ENCODE data around the gene UCKL1.

Gene UCKL1

DNA sequence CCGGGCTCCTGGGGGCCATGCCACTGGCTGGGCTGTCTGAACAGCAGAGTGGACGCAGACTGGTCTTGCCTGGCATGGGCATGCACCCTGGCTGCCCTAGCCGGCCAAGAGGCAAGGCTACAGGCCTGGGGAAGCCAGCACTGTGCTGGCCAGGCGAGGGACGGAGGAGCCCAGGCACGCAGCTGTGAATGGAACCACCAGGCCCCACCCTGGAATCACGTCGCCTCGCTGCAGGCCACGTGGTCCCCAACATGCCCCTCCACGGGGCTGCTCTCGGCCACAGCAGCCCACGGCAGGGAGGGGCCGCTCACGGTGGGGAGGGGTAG is 4.0 kb downstream of the UCKL1 start:
- DNase-seq (ENCODE audit: low read depth, low spot score), result no peak
- in situ Hi-C loops (cut with HindIII; ENCODE audit: low sequenced_read_pairs), result no loop called here
- no peak overlapping the region for H3K4me3 ChIP-seq (ENCODE audit: low read depth, low read length)
- no peak for TF ChIP-seq CTCF (IDR thresholded peaks at IDR 0.05; ENCODE audit: low read depth, low read length)

GRCh38 chr20:63951398-63952209 is 4.6 kb downstream of the UCKL1 start:
- no peak for DNase-seq (ENCODE audit: low read depth, low spot score)
- no peak overlapping the region for H3K4me3 ChIP-seq (ENCODE audit: low read depth, low read length)
- in situ Hi-C loops (cut with HindIII; ENCODE audit: low sequenced_read_pairs), result no loop called here
- no peak for TF ChIP-seq CTCF (IDR thresholded peaks at IDR 0.05; ENCODE audit: low read depth, low read length)

- in situ Hi-C loops (cut with HindIII; ENCODE audit: low sequenced_read_pairs), result no loop called here
- no peak for TF ChIP-seq CTCF (IDR thresholded peaks at IDR 0.05; ENCODE audit: low read depth, low read length)
- H3K4me3 ChIP-seq (ENCODE audit: low read depth, low read length), result no peak overlapping the region
- no peak for DNase-seq (ENCODE audit: low read depth, low spot score)
Measured at GRCh38 chr20:63950701-63951397, 5.4 kb downstream of the UCKL1 start.

DNA sequence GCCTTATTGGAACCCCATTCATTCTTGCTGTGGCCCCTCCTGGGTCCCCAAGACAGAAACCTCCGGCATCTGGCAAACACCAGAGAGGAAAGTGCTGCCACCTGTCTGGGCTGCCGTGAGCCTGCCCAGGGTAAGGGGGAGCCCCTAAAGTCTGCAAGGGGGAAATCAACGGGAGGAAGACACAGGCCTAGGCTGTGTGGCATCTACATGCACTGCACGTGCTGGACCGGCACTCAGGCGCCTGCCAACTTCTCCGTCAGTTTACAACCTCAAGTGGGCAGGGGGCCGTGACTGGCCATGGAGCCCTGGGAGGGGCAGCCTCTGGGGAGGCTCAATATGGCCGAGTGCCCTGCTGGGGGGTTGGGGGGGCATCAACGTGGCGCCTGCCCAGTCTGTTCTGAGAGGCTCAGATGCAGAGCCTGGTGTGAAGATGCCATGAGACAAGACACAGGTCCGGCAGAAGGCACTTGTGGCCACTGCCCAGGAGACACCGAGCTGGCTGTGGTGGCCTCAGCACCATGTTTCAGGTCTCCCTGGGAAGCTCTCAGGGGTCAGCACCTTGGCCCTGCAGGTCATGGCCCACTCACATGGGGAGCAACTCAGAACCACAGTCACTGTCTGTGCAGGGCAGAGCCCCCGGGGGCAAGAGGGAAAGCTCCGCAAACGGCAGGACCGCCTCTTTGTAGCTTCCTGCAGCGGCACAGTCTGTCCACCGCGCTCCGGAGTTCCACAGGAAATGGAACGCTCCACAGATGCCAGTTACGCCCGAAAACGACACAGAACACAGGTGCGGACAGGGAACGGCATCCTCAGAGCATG is 8.4 kb downstream of the UCKL1 start:
- no peak for DNase-seq (ENCODE audit: low read depth, low spot score)
- no peak overlapping the region for H3K4me3 ChIP-seq (ENCODE audit: low read depth, low read length)
- TF ChIP-seq CTCF (IDR thresholded peaks at IDR 0.05; ENCODE audit: low read depth, low read length), result no peak
- in situ Hi-C loops (cut with HindIII; ENCODE audit: low sequenced_read_pairs), result no loop called here

- in situ Hi-C loops (cut with HindIII; ENCODE audit: low sequenced_read_pairs), result no loop called here
- H3K4me3 ChIP-seq (ENCODE audit: low read depth, low read length), result no peak overlapping the region
- TF ChIP-seq CTCF (IDR thresholded peaks at IDR 0.05; ENCODE audit: low read depth, low read length), result no peak
- DNase-seq (ENCODE audit: low read depth, low spot score), result no peak
Measured at GRCh38 chr20:63946986-63947637, 9.1 kb downstream of the UCKL1 start.
